Esophagus muscularis mucosa (tissue), 3 donors: ENCODE results near the gene FXYD6.

Source experiments
- POLR2AphosphoS5 ChIP-seq, 2 donors: sonication (generic); formaldehyde crosslinking; IDR thresholded peaks; one replicate each; pipeline ENCODE4 v1.6.1; 2017; ENCODE audit warnings: antibody characterized with exemption in 2 of 2
- TF ChIP-seq, protein P1 (sequence below), 3 experiments: fragments of 200-600 bp in 2 of 3; fragments of 450-650 bp in 1 of 3; sonication (generic) in 2 of 3; IDR thresholded peaks; one replicate each; pipeline ENCODE4 v1.5.1; 2017 to 2019; ENCODE audit warnings: antibody characterized with exemption in 3 of 3, mild to moderate bottlenecking in 2 of 3, moderate library complexity in 1 of 3

GRCh38 chr11:117822074-117823033 lies 54.1 kb downstream of the FXYD6 start:
- TF ChIP-seq, protein P1, sequence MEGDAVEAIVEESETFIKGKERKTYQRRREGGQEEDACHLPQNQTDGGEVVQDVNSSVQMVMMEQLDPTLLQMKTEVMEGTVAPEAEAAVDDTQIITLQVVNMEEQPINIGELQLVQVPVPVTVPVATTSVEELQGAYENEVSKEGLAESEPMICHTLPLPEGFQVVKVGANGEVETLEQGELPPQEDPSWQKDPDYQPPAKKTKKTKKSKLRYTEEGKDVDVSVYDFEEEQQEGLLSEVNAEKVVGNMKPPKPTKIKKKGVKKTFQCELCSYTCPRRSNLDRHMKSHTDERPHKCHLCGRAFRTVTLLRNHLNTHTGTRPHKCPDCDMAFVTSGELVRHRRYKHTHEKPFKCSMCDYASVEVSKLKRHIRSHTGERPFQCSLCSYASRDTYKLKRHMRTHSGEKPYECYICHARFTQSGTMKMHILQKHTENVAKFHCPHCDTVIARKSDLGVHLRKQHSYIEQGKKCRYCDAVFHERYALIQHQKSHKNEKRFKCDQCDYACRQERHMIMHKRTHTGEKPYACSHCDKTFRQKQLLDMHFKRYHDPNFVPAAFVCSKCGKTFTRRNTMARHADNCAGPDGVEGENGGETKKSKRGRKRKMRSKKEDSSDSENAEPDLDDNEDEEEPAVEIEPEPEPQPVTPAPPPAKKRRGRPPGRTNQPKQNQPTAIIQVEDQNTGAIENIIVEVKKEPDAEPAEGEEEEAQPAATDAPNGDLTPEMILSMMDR (IDR thresholded peaks at IDR 0.05), result peak; percentile 8 to 40 (median 13)
- no peak for TF ChIP-seq POLR2AphosphoS5 (IDR thresholded peaks at IDR 0.05)
